Astrocyte of the spinal cord (primary cell): ENCODE data around the gene PIK3CB.
"Not testable (repeated sequence)": the region's sequence is repeated elsewhere in the genome, so short reads cannot be mapped to it uniquely, and the experiment has no call there.

ENCODE experiments used
- DNase-seq: peaks from one replicate; pipeline ENCODE4 v3.0.0; 2011; ENCODE audit warnings: low read depth, low spot score
- H3K4me3 ChIP-seq: 2 replicates; pipeline ENCODE4 v1.5.1; 2011; ENCODE audit warnings: low read depth, mild to moderate bottlenecking, low read length, moderate library complexity
- in situ Hi-C: cut with HindIII; loops from 2 replicates; pipeline ENCODE4 v1.10.0; 2017; ENCODE audit warnings: low sequenced_read_pairs
- TF ChIP-seq, protein P1 (sequence below): IDR thresholded peaks from 2 replicates; pipeline ENCODE4 v1.5.1; 2012; ENCODE audit warnings: low read depth, mild to moderate bottlenecking, low read length, inconsistent platforms

Gene PIK3CB

DNA sequence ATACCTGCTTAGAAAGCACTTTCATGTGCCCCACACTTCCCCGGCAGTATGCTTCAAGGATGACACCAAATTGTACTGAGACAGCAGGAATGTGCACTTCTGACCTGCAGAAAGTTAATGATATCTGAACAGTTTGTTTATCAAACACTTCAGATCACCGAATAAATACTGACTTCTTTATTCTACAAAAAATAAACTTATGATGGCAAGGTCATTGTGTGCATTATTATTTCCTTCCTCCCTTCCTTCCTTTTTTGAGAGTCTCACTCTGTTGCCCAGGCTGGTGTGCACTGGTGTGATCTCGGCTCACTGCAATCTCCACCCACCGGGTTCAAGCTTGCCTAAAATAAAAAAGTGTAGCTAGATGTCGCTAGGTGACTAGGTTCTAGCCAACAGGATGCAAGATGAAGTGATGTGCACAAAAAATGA, 145.8 kb downstream of the PIK3CB start:
- TF ChIP-seq, protein P1, sequence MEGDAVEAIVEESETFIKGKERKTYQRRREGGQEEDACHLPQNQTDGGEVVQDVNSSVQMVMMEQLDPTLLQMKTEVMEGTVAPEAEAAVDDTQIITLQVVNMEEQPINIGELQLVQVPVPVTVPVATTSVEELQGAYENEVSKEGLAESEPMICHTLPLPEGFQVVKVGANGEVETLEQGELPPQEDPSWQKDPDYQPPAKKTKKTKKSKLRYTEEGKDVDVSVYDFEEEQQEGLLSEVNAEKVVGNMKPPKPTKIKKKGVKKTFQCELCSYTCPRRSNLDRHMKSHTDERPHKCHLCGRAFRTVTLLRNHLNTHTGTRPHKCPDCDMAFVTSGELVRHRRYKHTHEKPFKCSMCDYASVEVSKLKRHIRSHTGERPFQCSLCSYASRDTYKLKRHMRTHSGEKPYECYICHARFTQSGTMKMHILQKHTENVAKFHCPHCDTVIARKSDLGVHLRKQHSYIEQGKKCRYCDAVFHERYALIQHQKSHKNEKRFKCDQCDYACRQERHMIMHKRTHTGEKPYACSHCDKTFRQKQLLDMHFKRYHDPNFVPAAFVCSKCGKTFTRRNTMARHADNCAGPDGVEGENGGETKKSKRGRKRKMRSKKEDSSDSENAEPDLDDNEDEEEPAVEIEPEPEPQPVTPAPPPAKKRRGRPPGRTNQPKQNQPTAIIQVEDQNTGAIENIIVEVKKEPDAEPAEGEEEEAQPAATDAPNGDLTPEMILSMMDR, result no peak
- in situ Hi-C loops, result no loop called here
- no peak for DNase-seq
- H3K4me3 ChIP-seq, result no peak overlapping the region

DNA sequence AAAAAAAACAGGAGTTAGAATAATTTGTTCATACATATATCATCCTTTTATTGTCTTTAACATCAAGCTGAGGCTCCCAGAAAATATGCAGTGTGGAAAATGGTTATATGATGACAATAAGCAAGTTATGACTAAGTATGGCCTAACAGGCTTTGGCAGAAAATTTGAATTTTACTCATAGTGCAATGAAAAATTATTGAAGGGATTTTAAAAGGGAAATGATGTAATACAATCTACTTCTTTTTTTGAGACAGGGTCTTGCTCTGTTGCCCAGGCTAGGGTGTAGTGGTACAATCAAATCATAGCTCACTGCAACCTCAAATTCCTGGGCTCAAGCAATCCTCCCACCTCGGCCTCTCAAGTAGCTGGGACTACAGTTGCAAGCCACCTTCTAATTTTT, 147.5 kb downstream of the PIK3CB start:
- H3K4me3 ChIP-seq, result no peak overlapping the region
- in situ Hi-C loops, result no loop called here
- TF ChIP-seq, protein P1, result no peak
- DNase-seq, result no peak

DNA sequence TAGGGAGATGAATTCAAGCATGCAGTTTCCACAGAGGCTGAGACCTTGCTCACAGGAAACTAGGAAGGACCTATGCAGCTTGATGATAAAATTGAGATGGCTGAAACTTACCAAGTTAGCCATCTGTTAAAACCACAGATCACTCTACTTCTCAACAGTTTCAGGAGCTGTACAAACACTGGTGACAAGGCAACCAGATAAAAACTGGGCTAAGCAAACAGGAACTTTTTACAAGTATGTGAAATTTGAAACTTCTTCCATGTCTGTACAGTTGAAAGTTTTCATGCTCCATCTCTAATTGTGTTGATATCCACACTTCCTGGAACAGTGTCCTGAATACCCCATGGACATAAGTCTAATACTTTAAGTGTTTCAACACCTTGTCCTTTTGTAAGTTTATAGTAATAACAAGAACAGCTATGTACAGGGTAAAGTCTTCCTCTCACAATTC, 147.9 kb downstream of the PIK3CB start:
- TF ChIP-seq, protein P1, result no peak
- peak; percentile 91 for DNase-seq
- H3K4me3 ChIP-seq, result no peak overlapping the region
- in situ Hi-C loops, result no loop called here

DNA sequence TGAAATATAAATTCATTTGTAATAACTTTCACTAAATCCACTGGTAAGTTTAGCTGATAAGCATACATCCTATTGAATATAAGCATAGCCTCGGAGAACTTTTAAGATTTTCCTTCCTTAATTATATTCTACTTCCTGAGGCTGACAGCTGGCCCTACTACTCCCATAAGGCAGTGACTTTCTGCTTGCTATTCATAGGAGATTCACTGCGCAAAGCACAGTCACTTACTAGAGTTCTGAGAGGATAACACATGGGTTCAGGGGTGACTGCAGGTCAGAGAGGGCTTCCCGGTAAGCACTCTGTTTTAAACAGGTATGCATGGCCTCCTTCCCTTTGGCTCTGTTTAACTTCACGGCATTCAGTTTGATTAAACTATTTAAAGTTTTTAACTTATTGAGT, 150.3 kb downstream of the PIK3CB start:
- no peak for DNase-seq
- H3K4me3 ChIP-seq, result no peak overlapping the region
- in situ Hi-C loops, result no loop called here
- TF ChIP-seq, protein P1, result no peak

DNA sequence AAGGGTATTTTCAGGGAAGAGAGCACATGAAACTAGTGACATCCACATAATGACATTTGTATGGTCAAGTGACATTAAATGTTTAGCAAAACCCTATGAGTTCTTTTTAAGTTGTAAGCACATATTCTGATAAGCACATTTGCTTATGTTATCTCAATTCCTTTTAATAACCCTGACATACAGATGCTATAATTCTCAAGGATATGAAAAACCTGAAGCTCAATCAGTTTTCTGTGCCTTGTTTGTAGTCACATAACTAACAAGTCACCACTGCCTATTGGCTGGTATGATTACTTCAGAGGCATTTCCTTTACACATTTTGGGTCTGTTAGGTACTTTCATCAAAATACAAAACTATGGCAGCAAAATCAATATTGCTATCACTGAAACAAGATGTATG, 152.1 kb downstream of the PIK3CB start:
- DNase-seq, result no peak
- in situ Hi-C loops, result no loop called here
- TF ChIP-seq, protein P1, result no peak
- no peak overlapping the region for H3K4me3 ChIP-seq

DNA sequence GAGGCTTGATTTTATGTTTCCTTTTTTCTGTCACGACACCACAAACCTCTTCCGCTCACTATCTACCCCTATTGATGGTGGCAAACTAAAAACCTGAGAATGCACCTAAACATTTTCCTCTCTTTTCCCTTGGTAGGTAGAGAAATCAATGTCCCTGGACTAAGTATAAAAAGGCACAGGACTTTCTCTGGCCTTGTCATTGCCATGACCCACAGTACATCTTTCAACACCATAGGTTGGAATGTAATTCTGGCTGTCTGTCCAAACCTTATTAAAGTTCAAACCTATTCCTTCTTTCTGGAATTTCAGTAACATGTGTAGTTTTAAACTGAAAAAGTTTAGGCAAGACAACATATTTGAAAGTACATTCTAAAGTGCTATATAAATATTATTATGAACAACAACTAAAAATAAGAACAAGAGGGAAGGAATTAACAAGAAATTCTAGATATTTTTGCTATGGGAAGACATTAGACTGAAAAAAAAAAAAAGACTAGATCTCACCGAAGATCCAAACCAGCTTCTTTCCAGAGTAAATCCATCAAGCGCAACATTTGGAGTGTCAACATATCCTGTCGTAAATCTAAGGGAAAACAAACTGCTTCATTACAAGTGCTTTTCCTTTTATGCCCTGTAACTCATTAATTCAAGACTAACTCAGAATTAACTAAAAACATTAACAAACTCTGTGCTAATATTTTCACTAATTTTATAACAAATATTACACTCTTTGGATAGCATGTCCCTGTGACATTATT, 153.1 kb downstream of the PIK3CB start:
- no peak for DNase-seq
- no peak overlapping the region for H3K4me3 ChIP-seq
- in situ Hi-C loops, result no loop called here
- TF ChIP-seq, protein P1, result no peak

DNA sequence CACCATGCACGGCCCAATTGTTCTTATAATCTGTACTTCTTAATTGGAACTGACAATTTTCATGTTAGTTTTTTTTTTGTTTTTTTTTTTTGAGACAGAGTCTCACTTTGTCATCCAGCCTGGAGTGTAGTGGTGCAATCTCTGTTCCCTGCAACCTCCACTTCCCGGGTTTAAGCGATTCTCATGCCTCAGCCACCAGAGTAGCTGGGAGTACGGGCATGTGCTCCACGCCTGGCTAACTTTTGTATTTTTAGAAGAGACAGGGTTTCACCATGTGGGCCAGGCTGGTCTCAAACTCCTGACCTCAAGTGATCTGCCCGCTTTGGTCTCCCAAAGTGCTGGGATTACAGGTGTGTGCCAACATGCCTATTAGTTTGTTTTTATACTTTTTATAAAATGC, 153.8 kb downstream of the PIK3CB start:
- in situ Hi-C loops, DNase-seq, H3K4me3 ChIP-seq: not testable (repeated sequence)
